ENCODE data around the gene ACOT11.
"Not testable (repeated sequence)": the region's sequence is repeated elsewhere in the genome, so short reads cannot be mapped to it uniquely, and the experiment has no call there.

The ACOT11 gene

DNA sequence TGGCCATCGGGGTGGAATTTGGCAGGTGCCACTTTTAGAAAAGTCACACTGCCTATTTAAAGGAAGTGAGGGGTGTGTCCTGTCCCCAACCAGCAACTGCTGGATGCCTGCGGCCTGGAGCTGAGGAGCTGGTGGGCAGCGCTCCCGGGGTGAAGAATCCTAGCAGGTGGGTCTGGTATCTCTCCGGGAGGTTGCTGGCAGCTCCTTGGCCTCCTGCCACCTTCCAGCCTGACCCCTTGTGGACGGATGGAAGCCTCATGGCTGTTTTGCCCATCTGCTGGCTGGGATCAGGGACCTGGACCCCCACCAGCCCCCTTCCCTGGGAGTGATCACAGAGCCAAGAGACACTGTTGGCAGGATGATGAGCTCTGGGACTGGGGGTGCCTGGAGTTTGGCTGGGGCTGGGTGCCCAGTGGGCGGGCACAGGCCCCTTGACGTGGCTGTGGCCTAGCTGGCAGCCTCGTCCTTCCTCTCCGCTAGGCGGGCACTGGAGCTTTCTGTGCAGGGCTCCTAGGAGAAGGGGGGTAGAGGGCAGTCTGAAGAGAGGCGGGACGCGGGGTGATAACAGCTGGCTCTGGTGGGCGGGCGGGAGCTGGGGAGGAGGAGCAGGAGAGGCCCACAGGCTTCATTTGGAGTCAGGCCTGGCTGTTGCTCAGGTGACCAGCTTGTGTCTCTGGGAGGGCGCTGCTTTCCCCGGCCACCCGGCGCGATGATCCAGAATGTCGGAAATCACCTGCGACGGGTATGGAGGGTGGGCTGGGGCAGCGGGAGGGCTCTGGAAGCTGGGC is at the start of gene ACOT11:
TSS of gene ACOT11 (plus strand) at position 628 of the 788 bp plus-strand sequence. CDS start at position 710, 82 bp downstream.
- no peak for DNase-seq (ENCODE audit: low spot score)

DNA sequence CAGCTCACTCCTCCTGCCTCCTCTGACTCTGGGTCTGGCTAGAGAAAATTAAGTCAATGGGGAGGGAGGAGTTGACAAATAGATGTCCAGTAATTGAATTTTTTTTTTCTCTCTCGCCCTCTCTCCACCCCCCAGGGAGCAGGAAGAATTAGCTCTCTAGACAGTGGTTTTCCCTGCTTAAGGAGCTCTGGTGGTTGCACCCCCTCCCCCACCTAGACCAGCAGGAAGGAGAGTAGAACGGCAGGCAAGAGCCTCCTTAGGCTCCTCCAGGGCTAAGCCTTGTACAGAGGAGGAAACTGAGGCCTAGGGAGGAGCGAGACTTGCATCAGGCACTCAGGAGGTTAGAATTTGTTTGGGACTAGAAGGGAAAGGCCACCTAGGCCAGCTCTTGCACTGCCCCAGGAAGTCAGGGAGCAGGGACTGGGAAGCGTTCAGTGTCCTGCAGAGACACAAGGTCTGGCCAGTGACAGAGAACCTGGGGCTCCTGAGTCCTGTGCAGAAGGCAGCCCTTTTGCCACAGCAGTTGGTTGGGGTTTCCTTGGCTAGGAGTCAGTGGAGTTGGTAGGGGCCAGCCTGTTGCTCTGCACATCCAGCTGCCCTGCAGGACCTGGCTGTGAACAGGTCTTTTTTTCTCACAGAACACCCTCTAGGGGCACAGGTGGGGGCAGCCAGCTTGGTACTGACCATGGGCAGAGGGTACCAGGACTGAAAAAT is 49.5 kb upstream of the ACOT11 start:
- DNase-seq (ENCODE audit: low spot score) = no peak

- no peak for DNase-seq (ENCODE audit: low spot score)
Observed at GRCh38 chr1:54499097-54499359, 49.0 kb upstream of the ACOT11 start.

- peak; percentile 40 for DNase-seq (ENCODE audit: low spot score)
Observed at GRCh38 chr1:54499360-54500106, 48.5 kb upstream of the ACOT11 start.

DNA sequence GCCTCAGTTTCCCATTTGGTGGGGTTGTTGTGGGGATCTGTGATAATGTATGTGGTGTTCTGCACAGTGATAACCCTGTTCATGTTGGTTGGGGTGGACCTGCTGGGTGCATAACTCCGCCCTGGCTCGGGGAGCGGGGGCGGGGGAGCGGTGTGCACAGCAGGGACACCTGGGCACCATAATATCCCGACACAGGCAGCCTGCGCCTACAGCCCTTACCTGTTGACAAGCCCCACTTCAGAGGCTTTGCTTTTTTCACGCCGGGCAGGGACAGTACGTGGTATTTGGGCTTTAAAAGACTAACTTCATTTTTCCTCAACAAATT is 48.0 kb upstream of the ACOT11 start:
- no peak for DNase-seq (ENCODE audit: low spot score)

DNA sequence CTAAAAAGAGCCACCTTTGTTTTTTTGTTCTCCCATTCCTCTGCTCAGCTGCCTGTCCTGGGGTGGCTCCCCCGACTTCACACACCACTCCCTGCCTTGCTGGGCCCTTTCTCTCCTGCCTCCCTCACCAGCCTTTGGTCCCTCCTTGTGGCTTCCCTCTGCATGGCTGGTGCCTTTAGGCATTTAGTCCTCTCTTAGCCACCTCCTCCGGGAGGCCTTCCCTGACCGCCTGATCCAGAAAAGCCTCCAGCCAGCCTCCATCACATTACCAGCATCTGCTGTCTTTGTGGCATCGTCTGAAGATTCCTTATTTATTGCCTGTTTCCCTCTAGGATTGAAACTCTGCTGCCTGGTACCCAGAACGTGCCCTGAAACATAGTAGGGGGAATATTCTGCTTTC is 46.2 kb upstream of the ACOT11 start:
- no peak for DNase-seq (ENCODE audit: low spot score)

DNA sequence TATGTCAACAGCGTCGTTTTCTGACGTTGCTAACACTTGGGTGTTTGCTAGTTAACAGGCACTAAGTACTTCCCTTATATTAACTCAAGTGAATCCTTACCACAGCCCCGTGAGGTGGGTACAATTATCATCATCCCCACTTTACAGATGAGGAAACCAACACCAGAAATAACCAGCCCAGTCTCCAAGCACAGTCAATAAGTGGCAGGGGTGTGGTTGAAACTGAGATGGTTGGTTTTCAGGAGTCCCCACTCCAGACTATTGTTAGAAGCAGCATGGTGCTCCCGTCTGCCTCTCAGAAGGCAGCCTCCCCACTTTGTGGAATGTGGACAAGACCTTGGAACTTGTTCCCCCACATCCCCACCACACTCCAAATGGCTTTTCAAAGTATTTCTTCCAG is 45.7 kb upstream of the ACOT11 start:
- DNase-seq (ENCODE audit: low spot score) = no peak

DNA sequence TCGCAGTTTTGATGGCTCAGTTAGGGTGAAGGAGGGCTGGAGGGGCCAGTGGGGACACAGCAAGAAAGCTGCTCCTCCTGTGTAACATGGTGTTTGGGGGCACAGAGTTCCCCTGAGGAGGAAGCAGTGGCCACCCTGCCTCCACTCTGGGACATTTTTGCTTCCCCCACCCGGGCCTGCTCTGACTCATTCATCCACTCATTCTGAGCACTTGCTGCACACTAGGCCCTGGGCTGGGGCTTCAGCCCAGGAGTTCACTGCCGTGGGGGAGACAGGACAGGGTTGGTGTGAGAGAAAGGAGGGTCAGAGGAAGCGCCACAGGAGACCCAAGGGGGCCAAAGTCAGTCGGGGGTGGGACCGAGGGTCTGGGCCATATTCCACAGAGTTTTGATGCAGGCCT is 41.4 kb upstream of the ACOT11 start:
- no peak for DNase-seq (ENCODE audit: low spot score)

DNA sequence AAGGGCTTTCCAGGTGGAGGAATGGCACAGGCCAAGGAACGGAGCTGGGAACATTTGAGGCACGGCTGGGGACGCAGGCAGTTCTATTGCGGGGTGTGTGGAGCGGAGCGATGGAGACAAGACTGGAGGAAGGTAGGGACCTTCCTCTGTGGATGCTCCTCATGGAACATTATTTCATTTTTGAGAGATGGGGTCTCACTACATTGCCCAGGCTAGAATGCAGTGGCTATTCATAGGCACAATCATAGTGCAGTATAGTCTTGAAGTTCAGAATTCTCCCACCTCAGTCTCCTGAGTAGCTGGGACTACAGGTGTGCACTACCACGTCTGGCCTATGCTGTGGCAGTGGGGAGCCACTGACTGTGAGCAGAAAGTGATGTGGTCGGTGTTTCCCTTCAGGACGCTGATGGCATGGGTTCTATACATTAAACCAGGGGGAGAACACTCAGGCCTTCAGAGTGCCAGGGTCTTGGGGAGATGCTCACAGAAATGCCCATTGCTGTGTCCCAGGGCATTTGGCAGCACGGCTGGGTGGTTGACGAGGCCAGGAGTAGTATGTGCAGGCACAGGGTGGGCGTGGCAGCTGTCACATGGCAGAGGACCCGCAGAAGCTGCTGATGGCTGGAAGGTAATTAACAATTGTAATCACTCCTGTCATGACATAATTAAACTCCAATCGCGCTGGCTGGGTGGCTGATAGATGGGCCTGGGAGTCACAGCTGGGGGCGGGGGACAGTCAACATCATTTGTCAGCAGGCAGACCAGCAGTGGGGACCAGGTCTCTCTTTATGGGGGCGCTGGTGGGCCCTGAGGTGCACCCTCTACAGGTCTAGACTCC is 40.8 kb upstream of the ACOT11 start:
- no peak for DNase-seq (ENCODE audit: low spot score)

GRCh38 chr1:54510715-54511270 is 37.2 kb upstream of the ACOT11 start:
- DNase-seq (ENCODE audit: low spot score) = no peak

DNA sequence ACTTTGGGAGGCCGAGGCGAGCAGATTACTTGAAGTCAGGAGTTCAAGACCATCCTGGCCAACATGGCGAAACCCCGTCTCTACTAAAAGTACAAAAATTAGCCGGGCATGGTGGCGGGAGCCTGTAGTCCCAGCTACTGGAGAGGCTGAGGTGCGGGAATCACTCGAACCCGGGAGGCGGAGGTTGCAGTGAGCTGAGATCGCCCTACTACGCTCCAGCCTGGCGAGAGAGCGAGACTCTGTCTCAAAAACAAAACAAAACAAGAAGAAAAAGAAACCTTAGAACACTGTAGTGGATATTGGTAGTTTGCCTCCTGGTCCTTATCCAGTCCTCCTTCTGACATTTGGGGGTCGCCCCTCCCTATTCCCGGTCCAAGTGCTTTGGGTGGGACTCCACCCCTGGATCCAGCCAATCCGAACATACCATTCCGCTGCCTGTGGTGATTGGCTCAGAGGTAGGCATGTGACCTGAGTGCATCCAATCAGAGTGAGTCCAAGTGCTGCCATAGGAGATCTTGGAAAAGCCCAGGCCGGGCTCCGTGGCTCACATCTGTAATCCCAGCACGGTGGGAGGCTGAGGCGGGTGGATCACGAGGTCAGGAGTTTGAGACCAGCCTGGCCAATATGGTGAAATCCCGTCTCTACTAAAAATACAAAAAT is 34.0 kb upstream of the ACOT11 start:
- DNase-seq (ENCODE audit: low spot score) = not testable (repeated sequence)

DNA sequence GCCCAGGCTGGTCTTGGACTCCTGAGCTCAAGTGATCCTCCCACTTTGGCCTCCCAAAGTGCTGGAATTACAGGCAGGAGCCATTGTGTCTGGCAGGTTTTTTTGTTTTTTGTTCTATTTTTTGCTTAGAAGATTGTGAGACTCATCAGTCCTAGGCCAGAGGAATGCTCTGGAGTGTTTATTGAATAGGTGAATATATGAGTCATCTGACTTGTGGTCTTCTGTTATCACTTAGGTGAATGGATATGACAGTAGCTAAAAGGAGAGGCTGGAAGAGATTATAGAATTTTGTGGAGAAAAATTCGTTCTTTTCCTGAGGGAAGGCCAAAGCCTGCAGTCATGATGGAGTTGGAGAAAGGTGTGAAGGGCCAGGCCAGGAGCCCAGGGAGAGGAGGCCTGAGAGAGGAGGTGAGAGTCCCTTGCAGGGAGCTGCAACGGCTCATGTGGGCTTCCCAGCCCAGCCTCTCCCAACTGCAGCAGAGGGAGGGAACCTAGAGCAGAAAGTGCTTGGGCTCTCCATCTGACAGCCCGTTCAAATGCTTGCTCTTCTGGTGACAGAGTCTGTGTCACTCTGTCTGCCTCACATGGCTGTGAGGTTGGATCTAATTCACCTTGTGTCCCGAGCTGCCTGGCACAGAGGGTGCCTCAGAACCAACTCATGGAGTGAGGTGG is 31.6 kb upstream of the ACOT11 start:
- no peak for DNase-seq (ENCODE audit: low spot score)

DNA sequence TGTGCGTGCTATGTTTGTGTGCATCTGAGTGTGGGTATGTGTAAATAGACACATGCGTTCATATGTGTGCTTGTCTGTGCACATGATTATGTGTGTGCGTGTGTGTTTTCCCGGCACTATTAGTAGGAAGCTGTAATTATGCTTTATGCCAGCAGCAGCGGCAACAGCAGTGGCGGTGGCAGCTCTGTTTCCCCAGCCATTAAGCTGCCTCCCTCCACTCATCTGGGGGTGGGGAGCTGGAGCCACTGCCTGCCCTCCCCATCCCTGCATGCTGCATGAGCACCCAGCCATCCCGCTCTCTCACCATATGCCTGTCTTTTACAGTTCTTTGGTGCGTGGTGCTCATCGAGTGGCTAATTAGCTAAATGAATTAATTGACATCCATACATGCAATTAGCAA is 30.5 kb upstream of the ACOT11 start:
- no peak for DNase-seq (ENCODE audit: low spot score)

DNA sequence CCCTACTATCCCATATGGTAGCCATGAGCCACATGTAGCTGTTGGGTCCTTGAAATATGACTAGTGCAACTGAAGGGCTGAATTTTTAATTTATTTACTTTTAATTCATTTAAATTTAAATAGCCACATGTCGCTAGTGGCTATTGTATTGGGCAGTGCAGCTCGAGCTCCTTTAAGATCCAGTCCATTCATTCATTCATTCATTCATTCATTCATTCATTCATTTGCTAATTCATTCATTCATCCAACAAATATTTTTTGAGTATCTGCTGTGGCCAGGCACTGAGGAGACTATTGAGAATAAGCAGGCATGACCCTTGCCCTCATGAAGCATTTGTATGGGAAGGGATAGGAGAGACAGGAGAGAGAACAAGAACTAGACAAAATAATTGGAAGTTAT is 29.5 kb upstream of the ACOT11 start:
- no peak for DNase-seq (ENCODE audit: low spot score)

- DNase-seq (ENCODE audit: low spot score) = no peak
Observed at GRCh38 chr1:54519709-54520108, 28.3 kb upstream of the ACOT11 start.

DNA sequence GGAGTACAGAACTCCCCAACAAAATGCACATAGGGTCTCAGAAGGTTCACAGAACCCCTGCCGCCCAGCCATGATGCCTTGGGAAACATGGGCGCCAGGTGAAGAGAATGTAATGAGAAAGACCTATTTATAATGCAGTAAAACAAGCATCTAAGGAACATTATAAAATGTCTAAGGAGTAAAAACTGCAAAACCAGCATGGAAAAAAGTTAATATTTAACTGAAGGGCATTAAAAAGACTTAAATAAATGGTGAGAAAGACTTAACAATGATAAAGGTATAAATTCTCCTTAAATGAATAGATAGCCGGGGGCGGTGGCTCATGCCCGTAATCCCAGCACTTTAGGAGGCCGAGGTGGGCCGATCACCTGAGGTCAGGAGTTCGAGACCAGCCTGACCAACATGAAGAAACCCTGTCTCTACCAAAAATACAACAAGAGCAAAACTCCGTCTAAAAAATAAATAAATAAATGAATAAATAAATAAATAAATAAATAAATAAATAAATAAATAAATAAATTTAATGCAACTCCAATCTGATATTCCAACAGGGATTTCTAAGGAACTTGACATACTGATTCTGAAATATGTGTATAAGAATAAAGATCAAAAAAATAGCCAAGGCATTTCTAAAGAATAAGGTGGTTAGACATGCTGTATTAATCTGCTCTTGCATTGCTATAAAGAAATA is 27.3 kb upstream of the ACOT11 start:
- no peak for DNase-seq (ENCODE audit: low spot score)

GRCh38 chr1:54526565-54526964 is 21.5 kb upstream of the ACOT11 start:
- DNase-seq (ENCODE audit: low spot score) = not testable (repeated sequence)

DNA sequence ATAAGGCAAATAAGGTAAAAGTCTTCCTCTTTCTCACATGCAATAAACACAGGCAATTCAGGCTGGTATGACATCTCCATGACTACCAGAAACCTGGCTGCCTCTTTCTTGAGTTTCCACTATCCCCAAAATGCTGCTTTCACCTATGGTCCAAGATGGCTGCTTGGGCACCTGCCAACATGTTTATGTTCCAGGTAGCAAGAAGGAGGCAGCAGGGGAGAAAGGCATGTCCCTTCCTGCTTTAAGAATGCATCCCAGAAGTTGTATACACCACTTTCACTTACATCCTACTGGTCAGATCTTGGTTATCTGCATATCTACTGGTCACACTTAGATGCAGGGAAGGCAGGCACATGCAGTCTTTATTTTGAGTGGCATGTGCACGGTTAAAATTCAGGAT is 19.4 kb upstream of the ACOT11 start:
- no peak for DNase-seq (ENCODE audit: low spot score)

DNA sequence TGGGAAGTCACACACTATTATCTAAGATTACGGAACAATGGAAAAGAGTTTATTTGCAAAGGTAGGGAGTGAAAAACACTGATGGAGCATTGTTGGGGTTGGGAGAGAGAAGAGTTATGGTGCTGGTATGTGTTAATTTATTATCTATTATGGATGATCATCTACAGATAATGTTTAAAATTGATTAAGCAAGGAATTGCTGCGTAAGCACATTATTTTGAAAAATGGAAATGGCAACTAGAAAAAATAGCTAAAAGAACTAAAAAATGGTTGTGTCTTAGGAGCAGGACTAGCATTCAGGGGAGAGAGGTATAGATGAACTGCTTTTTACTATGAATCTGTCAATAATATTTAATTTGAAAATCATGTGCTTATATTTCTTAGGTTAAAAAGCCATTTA is 16.0 kb upstream of the ACOT11 start:
- no peak for DNase-seq (ENCODE audit: low spot score)

DNA sequence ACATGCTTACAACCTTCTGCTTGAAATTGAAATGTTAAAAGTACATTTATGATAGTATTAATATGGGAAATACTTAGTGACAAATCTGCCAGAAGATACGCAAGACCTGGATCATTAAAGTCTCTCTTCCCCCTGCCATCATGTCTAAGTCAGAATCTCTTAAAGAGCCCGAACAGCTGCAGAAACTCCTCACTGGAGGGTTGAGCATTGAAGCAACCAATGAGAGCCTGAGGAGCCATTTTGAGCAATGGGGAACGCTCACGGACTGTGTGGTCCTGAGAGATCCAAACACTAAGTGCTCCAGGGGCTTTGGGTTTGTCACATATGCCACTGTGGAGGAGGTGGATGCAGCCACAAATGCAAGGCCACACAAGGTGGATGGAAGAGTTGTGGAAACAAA is 11.4 kb upstream of the ACOT11 start:
- DNase-seq (ENCODE audit: low spot score) = not testable (repeated sequence)
